ENCODE measurements around the gene SSC4D.

GRCh38 chr7:76359978-76360638, 49.4 kb downstream of the SSC4D start:
- no peak for TF ChIP-seq USF2 (IDR thresholded peaks at IDR 0.05; ENCODE audit: low read length)
- no peak for TF ChIP-seq POU5F1 (IDR thresholded peaks at IDR 0.05; ENCODE audit: low read depth, low read length)
- no peak for TF ChIP-seq POLR2A (IDR thresholded peaks at IDR 0.05; ENCODE audit: control extremely low read depth in 1 of 2, low read depth in 2 of 2, low read length in 2 of 2)
